Measurements from ENCODE around the gene MAEA.

Gene MAEA

GRCh38 chr4:1298461-1298860 is 8.8 kb downstream of the MAEA start:
- TF ChIP-seq ZFX (IDR thresholded peaks at IDR 0.05): no peak
- TF ChIP-seq CTCF (conservative IDR thresholded peaks at IDR 0.05): no peak
- H3K27ac ChIP-seq: no peak overlapping the region

- TF ChIP-seq CTCF (conservative IDR thresholded peaks at IDR 0.05): no peak
- no peak for TF ChIP-seq ZFX (IDR thresholded peaks at IDR 0.05)
- no peak overlapping the region for H3K27ac ChIP-seq
Measured at GRCh38 chr4:1299301-1299860, 9.7 kb downstream of the MAEA start.

- no peak for TF ChIP-seq ZFX (IDR thresholded peaks at IDR 0.05)
- no peak for TF ChIP-seq CTCF (conservative IDR thresholded peaks at IDR 0.05)
Measured at GRCh38 chr4:1300466-1301455, 11.1 kb downstream of the MAEA start.

GRCh38 chr4:1302159-1302558 is 12.5 kb downstream of the MAEA start:
- no peak overlapping the region for H3K27ac ChIP-seq
- TF ChIP-seq ZFX (IDR thresholded peaks at IDR 0.05) (no peak), CTCF (conservative IDR thresholded peaks at IDR 0.05) (no peak)

More at GRCh38 chr4:1300466-1301455, 11.1 kb downstream of the MAEA start:
- no peak overlapping the region for H3K27ac ChIP-seq

GRCh38 chr4:1305261-1305711 is 15.6 kb downstream of the MAEA start:
- TF ChIP-seq CTCF (conservative IDR thresholded peaks at IDR 0.05): no peak
- TF ChIP-seq ZFX (IDR thresholded peaks at IDR 0.05): no peak
- H3K27ac ChIP-seq: no peak overlapping the region

- TF ChIP-seq CTCF (conservative IDR thresholded peaks at IDR 0.05) (no peak), ZFX (IDR thresholded peaks at IDR 0.05) (no peak)
- no peak overlapping the region for H3K27ac ChIP-seq
Measured at GRCh38 chr4:1305781-1306455, 16.2 kb downstream of the MAEA start.

All from C4-2B (cell line).